Measurements from ENCODE around the gene DRGX. TPM values are rescaled to one million over a fixed set of nuclear protein-coding genes. Genes with fewer than 3 reads are reported as not detected.

DRGX gene
- total RNA-seq, 4 donors from 2014 or later, result not detected

DNA sequence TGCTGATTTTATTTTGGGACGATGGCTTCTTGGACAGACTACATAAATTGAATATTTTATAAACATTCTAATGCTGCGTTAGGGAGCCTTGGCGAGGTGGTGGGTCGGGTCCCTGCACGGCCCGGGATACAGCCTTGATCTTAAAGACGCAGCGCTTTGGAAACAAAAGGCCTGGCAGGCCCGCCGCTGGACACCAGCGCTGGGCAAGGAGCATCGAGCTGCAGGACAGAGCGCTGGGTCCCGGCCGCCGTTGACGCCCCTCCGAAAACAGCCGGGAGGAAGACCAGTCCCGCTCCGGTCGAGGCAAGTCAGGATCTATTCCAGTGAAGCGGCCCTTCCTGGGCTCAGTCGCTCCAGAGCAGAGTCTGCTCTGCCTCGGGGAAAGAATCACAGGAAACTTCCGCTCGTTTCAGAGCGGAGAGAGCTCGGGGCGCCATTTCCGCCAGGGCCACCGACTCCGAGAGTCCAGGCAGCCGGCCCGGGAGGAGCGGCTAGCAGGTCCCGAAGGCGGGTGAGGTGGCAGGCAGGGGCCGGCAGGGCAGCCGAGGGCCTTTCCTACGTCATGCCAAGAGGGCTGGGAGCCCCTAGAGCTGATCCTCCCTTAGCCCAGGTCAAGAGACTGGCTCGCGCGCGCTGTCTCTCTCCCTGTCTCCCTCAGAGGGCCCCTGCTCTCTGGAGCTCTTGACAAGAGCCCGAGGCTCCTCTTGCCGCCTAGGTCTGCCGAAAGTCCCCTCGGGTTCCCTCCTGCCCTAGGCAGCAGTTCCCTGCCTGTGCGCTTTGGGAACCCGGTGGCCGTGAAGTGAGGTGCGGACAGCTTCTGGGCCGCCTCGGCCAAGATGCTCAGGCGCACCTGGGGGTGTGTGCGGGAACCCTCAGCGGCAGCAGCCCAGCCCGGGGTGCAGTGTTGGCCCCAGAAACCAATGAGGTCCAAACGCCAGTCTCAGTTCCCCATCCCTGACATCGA is 1.4 kb upstream of the DRGX start:
- Histone ChIP-seq H3K4me3 (no peak overlapping the region), H3K27me3 (peaks cover 0 to 99% of the 10 kb centered on the region in 2 donors)
- no peak for DNase-seq (ENCODE audit: low spot score in 2 of 2)

DNA sequence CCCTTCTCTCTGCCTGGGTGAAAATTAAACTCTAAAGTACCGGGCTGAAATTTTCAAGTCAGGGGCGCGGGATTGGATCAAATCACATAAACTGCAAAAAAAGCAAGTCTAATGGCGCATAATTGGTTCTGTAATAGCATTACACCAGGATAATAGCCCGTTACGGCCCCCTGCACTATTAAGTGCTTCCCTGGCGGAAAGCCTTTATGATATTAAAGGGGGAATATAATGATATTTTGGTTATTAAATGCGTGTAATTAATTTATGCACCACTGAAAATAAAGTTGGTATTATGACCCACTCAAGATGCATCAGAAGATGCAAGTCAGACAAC is 744 bp upstream of the DRGX start:
- Histone ChIP-seq H3K27ac (no peak overlapping the region), H3K4me1 (peaks cover 0 to 42% (median 14%) of the 10 kb centered on the region in 4 donors), H3K27me3 (peaks cover 0 to 99% of the 10 kb centered on the region in 2 donors), H3K9me3 (no peaks in the 10 kb centered on the region), H3K4me3 (no peak overlapping the region), H3K36me3 (no peaks in the 10 kb centered on the region)
- 19 to 24% methylated on average over 8 of the region's 8 CpGs for WGBS, 2 donors
- no peak for DNase-seq (ENCODE audit: low spot score in 2 of 2)
- TF ChIP-seq, protein P1, sequence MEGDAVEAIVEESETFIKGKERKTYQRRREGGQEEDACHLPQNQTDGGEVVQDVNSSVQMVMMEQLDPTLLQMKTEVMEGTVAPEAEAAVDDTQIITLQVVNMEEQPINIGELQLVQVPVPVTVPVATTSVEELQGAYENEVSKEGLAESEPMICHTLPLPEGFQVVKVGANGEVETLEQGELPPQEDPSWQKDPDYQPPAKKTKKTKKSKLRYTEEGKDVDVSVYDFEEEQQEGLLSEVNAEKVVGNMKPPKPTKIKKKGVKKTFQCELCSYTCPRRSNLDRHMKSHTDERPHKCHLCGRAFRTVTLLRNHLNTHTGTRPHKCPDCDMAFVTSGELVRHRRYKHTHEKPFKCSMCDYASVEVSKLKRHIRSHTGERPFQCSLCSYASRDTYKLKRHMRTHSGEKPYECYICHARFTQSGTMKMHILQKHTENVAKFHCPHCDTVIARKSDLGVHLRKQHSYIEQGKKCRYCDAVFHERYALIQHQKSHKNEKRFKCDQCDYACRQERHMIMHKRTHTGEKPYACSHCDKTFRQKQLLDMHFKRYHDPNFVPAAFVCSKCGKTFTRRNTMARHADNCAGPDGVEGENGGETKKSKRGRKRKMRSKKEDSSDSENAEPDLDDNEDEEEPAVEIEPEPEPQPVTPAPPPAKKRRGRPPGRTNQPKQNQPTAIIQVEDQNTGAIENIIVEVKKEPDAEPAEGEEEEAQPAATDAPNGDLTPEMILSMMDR (IDR thresholded peaks at IDR 0.05), result no peak
- TF ChIP-seq POLR2A (IDR thresholded peaks at IDR 0.05) (no peak), EP300 (IDR thresholded peaks at IDR 0.05) (no peak)

More for the DNA sequence above, 1.4 kb upstream of the DRGX start:
- Histone ChIP-seq H3K36me3 (no peaks in the 10 kb centered on the region), H3K4me1 (peaks cover 0 to 42% (median 14%) of the 10 kb centered on the region in 4 donors), H3K27ac (no peak overlapping the region), H3K9me3 (no peaks in the 10 kb centered on the region)
- 4 to 6% methylated on average over 37 to 41 of the region's 61 CpGs for WGBS, 2 donors
- TF ChIP-seq, protein P1 (IDR thresholded peaks at IDR 0.05), result no peak
- TF ChIP-seq EP300 (IDR thresholded peaks at IDR 0.05) (no peak), POLR2A (IDR thresholded peaks at IDR 0.05) (no peak)

DNA sequence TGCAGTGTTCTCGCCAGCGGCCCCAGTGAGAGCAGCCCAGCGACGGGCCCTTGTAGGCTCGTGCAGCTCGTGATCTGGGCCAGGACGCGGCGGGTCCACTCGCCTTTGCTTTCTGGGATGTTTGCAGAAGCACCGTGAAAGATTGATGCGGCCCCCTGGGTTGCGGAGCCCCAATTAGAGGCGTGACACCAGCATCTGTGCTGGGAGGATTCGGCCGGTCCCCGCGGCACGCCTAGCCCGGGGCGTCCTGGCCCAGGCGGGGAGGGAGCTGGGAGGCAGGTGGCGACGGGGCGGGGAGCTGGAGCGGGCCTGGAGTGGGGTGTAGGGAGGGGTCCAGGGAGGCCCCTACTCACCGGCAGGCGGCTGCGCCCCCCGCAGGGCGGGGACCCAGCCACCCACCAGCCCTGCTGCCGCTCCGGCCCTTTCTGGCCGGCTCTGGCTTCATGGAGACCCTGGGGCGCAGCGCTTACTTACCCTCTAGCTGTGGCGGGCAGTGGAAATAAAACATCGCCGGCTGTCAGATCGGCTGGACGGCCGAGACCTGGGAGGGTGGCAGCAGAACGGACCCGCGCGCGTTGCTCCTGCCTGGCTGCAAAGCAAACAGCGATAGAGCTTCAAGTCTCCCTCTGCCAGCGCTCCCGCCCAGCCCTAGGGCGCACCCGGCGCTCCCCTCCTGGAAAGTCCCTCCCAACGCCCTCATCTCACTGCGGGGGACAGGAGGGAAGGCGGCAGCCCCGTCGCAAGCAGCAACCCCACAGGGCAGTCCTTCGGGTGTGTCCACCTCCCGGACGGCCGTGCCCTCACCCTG is 752 bp downstream of the DRGX start:
- H3K27ac ChIP-seq, result no peak overlapping the region
- H3K4me3 ChIP-seq, result no peak overlapping the region
- H3K27me3 ChIP-seq, result peaks cover 0 to 92% of the 10 kb centered on the region in 2 donors
- WGBS, 2 donors, result 3% methylated on average over 40 to 59 of the region's 62 CpGs
- H3K4me1 ChIP-seq, result peaks cover 0 to 42% (median 14%) of the 10 kb centered on the region in 4 donors
- TF ChIP-seq, protein P1 (IDR thresholded peaks at IDR 0.05), result no peak
- TF ChIP-seq POLR2A (IDR thresholded peaks at IDR 0.05), result no peak
- no peak for TF ChIP-seq EP300 (IDR thresholded peaks at IDR 0.05)
- H3K36me3 ChIP-seq, result no peaks in the 10 kb centered on the region
- no peaks in the 10 kb centered on the region for H3K9me3 ChIP-seq
- DNase-seq (ENCODE audit: low spot score in 2 of 2), result no peak

DNA sequence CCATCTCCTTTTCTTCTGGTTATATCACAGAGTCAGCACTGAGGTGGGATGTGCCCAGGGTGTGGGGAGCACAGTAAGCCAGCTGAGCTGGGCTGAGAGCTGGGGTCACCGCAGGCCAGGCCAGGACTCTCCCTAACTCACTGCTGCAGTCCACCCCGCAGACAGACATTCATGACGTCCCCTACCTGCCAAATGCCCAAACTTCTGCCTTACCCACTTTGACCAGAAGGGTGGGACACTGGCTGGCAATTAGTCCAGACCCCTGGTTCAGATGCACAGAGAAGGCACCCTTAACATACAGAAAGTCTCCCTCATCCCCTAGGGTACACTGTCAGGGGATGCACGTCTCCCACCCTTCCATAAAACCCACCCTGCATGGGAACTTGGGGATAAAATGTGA is 2.1 kb downstream of the DRGX start:
- H3K36me3 ChIP-seq, result no peaks in the 10 kb centered on the region
- H3K4me3 ChIP-seq, result no peak overlapping the region
- TF ChIP-seq EP300 (IDR thresholded peaks at IDR 0.05) (no peak), POLR2A (IDR thresholded peaks at IDR 0.05) (no peak)
- TF ChIP-seq, protein P1 (IDR thresholded peaks at IDR 0.05), result no peak
- no peak overlapping the region for H3K27ac ChIP-seq
- 32 to 50% methylated on average over 4 of the region's 4 CpGs for WGBS, 2 donors
- H3K4me1 ChIP-seq, result peaks cover 0 to 41% (median 14%) of the 10 kb centered on the region in 4 donors
- H3K27me3 ChIP-seq, result peaks cover 0 to 82% of the 10 kb centered on the region in 2 donors
- no peaks in the 10 kb centered on the region for H3K9me3 ChIP-seq
- no peak for DNase-seq (ENCODE audit: low spot score in 2 of 2)

Data from tibial nerve (tissue), 4 donors.